Esophagus mucosa (tissue), 1 donor: Measurements from ENCODE around the gene PRR23A. TPM values are rescaled to one million over a fixed set of nuclear protein-coding genes. Genes with fewer than 3 reads are reported as not detected.
"Not testable (repeated sequence)": the region's sequence is repeated elsewhere in the genome, so short reads cannot be mapped to it uniquely, and the experiment has no call there.

ENCODE experiments used
- ATAC-seq: fragments of 200-7000 bp; cut with Tn5 transposase; one replicate; pipeline ENCODE4 v1.9.1; 2020
- total RNA-seq: library from RNA; stranded (reverse); gene quantifications from one replicate; pipeline ENCODE4 v1.2.4, GENCODE V29; 2023
- donor health status: DM: yes; HTN: yes; CAD: no.

The PRR23A gene
- total RNA-seq = not detected

GRCh38 chr3:139006051-139006716 lies at the start of gene PRR23A:
Gene PRR23A, minus strand, starts transcription at chr3:139006268. Its CDS starts 0 bp downstream, at chr3:139006268.
- ATAC-seq = no peak

GRCh38 chr3:139052802-139053600 lies 46.9 kb upstream of the PRR23A start:
- ATAC-seq = no peak

- ATAC-seq = no peak
These were observed 38.5 kb upstream of the PRR23A start, which contains the start of gene PRR23C for GRCh38 chr3:139044366-139045210. Gene PRR23C, minus strand, starts transcription at chr3:139044892. Its CDS starts 272 bp downstream, at chr3:139044620.

GRCh38 chr3:139043554-139044365 lies 37.7 kb upstream of the PRR23A start:
- ATAC-seq = no peak

GRCh38 chr3:139037478-139037877 lies 31.4 kb upstream of the PRR23A start:
- no peak for ATAC-seq

GRCh38 chr3:139032326-139033002 lies 26.4 kb upstream of the PRR23A start:
- ATAC-seq = no peak

GRCh38 chr3:139030576-139030975 lies 24.5 kb upstream of the PRR23A start:
- ATAC-seq = not testable (repeated sequence)

GRCh38 chr3:139024968-139025367 lies 18.9 kb upstream of the PRR23A start:
- ATAC-seq = no peak

GRCh38 chr3:139020868-139021234 lies 14.8 kb upstream of the PRR23A start, which contains the start of gene PRR23B:
Gene PRR23B, minus strand, starts transcription at chr3:139020926. Its CDS starts 265 bp downstream, at chr3:139020661.
- no peak for ATAC-seq

GRCh38 chr3:139020036-139020867 lies 14.2 kb upstream of the PRR23A start:
- no peak for ATAC-seq

- ATAC-seq = no peak
These were observed 10.5 kb upstream of the PRR23A start for GRCh38 chr3:139016430-139017048.

- ATAC-seq = no peak
These were observed 593 bp downstream of the PRR23A start for GRCh38 chr3:139005356-139005993.

- no peak for ATAC-seq
These were observed 10.4 kb downstream of the PRR23A start for GRCh38 chr3:138995706-138996105.

GRCh38 chr3:138987181-138987580 lies 18.9 kb downstream of the PRR23A start:
- ATAC-seq = no peak

- no peak for ATAC-seq
These were observed 20.1 kb downstream of the PRR23A start for GRCh38 chr3:138985932-138986331.

- no peak for ATAC-seq
These were observed 21.3 kb downstream of the PRR23A start for GRCh38 chr3:138984816-138985215.

- no peak for ATAC-seq
These were observed 30.0 kb downstream of the PRR23A start for GRCh38 chr3:138976047-138976446.

- no peak for ATAC-seq
These were observed 30.7 kb downstream of the PRR23A start for GRCh38 chr3:138975351-138975750.

- ATAC-seq = no peak
These were observed 31.6 kb downstream of the PRR23A start for GRCh38 chr3:138974462-138974861.
